ENCODE data around the gene ITPK1. TPM values are rescaled to one million over a fixed set of nuclear protein-coding genes. Genes with fewer than 3 reads are reported as not detected.

Gene ITPK1
- polyA plus RNA-seq, 2 donors, result 15.8 to 22.4 TPM

DNA sequence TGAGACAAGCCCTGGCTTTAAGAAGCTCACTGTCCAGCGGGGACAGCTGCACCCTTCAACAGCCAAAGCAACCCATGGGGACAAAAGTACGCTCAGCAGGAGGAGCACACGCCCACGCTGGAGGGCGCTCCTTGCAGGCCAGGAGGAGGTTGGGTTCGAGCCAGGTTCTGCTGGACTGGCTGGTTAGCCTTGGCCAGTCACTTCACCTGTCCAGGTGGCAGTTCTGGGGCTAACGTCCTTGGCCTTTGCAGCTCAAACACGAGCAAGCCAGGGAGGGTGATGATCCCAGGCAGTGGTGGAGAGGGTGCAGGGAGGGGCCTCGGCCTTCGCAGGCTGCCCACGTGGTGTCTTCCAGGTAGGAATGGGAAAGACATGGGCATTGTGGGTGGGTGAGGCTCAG lies 179.6 kb downstream of the ITPK1 start:
- 86 to 88% methylated on average over 11 of the region's 11 CpGs for WGBS, 2 donors
- peaks cover 0 to 4% of the 10 kb centered on the region in 2 donors for H3K4me1 ChIP-seq (ENCODE audit: control insufficient read depth in 2 of 2, insufficient read depth in 2 of 2, low read length in 1 of 2)
- no peak overlapping the region for H3K27ac ChIP-seq (ENCODE audit: low read depth in 2 of 2, low read length in 1 of 2)
- H3K27me3 ChIP-seq (ENCODE audit: control insufficient read depth in 1 of 2, insufficient read depth in 2 of 2, low read length in 2 of 2), result no peaks in the 10 kb centered on the region
- H3K4me3 ChIP-seq (ENCODE audit: low read depth in 1 of 2, low read length in 2 of 2), result no peak overlapping the region
- peaks cover 0 to 2% of the 10 kb centered on the region in 2 donors for H3K36me3 ChIP-seq (ENCODE audit: control insufficient read depth in 2 of 2, insufficient read depth in 2 of 2, low read length in 1 of 2)
- H3K9me3 ChIP-seq (ENCODE audit: control insufficient read depth in 2 of 2, insufficient read depth in 1 of 2, low read depth in 1 of 2, low read length in 1 of 2), result no peaks in the 10 kb centered on the region

DNA sequence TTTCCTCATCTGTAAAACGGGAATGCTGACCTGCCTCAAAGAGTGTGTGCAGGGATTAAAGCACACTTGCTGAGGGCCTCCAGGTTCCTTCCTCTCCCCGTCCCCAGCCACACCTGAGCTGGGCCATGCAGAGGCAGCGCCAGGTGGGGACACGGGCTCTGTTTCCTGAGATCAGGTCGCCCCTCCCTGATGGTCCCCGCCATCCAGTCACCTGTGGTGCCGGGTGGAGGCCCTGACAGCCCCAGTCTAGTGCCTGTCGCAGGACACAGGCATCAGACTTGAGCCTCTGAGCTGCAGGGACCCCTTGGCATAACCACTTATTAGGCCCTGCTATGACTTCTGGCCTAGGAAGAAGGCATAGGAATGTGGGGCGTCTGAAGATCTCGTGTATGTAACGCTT lies 180.3 kb downstream of the ITPK1 start:
- Histone ChIP-seq H3K27ac (ENCODE audit: low read depth in 2 of 2, low read length in 1 of 2) (no peak overlapping the region), H3K4me3 (ENCODE audit: low read depth in 1 of 2, low read length in 2 of 2) (no peak overlapping the region), H3K4me1 (ENCODE audit: control insufficient read depth in 2 of 2, insufficient read depth in 2 of 2, low read length in 1 of 2) (peaks cover 0 to 4% of the 10 kb centered on the region in 2 donors), H3K9me3 (ENCODE audit: control insufficient read depth in 2 of 2, insufficient read depth in 1 of 2, low read depth in 1 of 2, low read length in 1 of 2) (no peaks in the 10 kb centered on the region), H3K27me3 (ENCODE audit: control insufficient read depth in 1 of 2, insufficient read depth in 2 of 2, low read length in 2 of 2) (no peaks in the 10 kb centered on the region), H3K36me3 (ENCODE audit: control insufficient read depth in 2 of 2, insufficient read depth in 2 of 2, low read length in 1 of 2) (peaks cover 0 to 2% of the 10 kb centered on the region in 2 donors)
- WGBS, 2 donors, result 90 to 94% methylated on average over 11 of the region's 11 CpGs

DNA sequence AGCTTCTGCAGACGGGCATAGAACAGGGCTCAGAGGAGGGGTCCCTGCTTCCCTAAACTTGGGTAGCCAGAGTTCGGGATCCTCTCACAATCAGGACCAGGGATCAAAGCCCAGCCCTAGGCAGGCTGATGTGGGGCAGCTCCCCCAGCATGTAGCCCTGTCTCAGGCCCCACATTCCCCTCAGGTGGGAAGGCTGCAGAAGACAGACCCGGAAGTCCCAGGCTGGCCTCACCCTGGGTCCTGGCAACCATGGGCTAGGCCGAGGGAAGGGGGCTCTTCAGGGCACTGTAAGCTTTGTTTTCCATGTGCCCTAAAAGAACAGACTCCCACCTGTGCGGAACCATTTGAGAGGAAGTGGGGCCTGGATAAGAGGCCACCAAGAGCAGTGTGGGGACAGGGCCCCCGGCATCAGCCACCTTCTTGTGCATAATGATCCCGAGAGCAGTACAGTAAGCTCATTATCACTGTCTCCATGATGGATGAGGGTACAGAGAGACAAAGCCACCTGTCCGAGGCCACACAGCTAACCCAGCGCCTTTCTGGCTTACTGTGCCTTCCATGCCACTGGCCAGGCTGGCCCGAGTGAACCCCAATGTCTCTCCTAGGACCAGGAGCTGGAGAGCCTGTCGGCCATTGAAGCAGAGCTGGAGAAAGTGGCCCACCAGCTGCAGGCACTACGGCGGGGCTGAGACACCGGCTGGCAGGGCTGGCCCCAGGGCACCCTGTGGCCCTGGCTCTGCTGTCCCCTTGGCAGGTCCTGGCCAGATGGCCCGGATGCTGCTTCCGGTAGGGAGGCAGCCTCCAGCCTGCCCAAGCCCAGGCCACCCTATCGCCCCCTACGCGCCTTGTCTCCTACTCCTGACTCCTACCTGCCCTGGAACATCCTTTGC lies 181.3 kb downstream of the ITPK1 start:
- Histone ChIP-seq H3K4me1 (ENCODE audit: control insufficient read depth in 2 of 2, insufficient read depth in 2 of 2, low read length in 1 of 2) (peaks cover 0 to 4% of the 10 kb centered on the region in 2 donors), H3K27me3 (ENCODE audit: control insufficient read depth in 1 of 2, insufficient read depth in 2 of 2, low read length in 2 of 2) (no peaks in the 10 kb centered on the region), H3K9me3 (ENCODE audit: control insufficient read depth in 2 of 2, insufficient read depth in 1 of 2, low read depth in 1 of 2, low read length in 1 of 2) (no peaks in the 10 kb centered on the region), H3K27ac (ENCODE audit: low read depth in 2 of 2, low read length in 1 of 2) (no peak overlapping the region), H3K4me3 (ENCODE audit: low read depth in 1 of 2, low read length in 2 of 2) (no peak overlapping the region), H3K36me3 (ENCODE audit: control insufficient read depth in 2 of 2, insufficient read depth in 2 of 2, low read length in 1 of 2) (peaks cover 0 to 2% of the 10 kb centered on the region in 2 donors)
- WGBS, 2 donors, result 87 to 88% methylated on average over 19 of the region's 19 CpGs

DNA sequence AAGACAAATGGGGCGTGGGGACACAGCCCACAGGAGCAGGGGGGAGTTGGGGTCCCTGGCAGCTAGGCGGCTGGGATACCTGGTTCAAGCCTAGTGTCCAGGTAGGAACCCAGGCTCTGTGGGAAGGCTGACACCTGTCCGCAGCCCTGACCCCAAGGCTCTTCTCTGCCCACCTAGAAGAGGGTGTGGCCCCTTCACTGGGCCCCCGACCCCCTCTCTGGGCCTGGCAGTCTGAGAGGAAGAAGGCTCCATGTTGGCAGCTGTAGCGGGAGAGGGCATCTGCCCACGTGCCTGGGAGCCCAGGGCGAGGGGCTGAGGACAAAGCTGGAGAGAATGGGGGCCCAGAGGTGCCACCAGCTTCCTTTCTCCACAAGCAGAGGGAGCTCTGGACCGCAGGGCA lies 182.2 kb downstream of the ITPK1 start:
- Histone ChIP-seq H3K36me3 (ENCODE audit: control insufficient read depth in 2 of 2, insufficient read depth in 2 of 2, low read length in 1 of 2) (no peaks in the 10 kb centered on the region), H3K9me3 (ENCODE audit: control insufficient read depth in 2 of 2, insufficient read depth in 1 of 2, low read depth in 1 of 2, low read length in 1 of 2) (no peaks in the 10 kb centered on the region), H3K27me3 (ENCODE audit: control insufficient read depth in 1 of 2, insufficient read depth in 2 of 2, low read length in 2 of 2) (no peaks in the 10 kb centered on the region), H3K4me3 (ENCODE audit: low read depth in 1 of 2, low read length in 2 of 2) (no peak overlapping the region), H3K4me1 (ENCODE audit: control insufficient read depth in 2 of 2, insufficient read depth in 2 of 2, low read length in 1 of 2) (peaks cover 0 to 4% of the 10 kb centered on the region in 2 donors), H3K27ac (ENCODE audit: low read depth in 2 of 2, low read length in 1 of 2) (no peak overlapping the region)
- WGBS, 2 donors, result 82 to 90% methylated on average over 8 of the region's 8 CpGs

DNA sequence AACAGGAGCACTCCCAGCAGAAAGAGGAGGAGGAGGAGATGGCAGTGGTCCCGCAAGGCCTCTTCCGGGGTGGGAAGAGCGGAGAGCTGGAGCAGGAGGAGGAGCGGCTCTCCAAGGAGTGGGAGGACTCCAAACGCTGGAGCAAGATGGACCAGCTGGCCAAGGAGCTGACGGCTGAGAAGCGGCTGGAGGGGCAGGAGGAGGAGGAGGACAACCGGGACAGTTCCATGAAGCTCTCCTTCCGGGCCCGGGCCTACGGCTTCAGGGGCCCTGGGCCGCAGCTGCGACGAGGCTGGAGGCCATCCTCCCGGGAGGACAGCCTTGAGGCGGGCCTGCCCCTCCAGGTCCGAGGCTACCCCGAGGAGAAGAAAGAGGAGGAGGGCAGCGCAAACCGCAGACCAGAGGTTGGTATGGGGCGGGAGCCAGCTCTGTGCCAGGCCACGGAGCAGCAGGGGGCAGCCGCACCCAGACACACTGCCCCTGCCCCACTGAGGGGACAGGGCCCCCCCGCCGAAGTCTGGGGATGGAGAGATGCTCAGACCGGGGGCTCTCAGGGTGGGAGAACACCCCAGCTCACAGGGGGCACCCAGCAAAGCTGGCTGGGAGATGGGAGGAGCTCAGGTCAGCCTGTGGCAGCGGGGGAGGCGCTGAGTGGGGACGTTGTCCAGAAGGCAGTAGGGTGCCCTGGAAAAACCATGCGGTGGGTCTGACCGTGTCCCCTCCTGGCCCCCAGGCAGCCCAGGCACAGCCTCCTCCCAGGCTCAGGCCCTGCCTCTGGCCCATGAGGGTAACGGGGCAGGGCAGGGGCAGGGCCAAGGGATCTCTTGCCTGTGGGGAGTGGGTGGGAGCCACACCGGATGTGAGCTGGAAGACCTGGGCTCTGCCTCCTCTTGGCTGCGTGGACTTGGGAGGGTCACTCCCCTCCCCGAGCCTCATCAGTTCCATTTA lies 183.0 kb downstream of the ITPK1 start:
- Histone ChIP-seq H3K36me3 (ENCODE audit: control insufficient read depth in 2 of 2, insufficient read depth in 2 of 2, low read length in 1 of 2) (no peaks in the 10 kb centered on the region), H3K9me3 (ENCODE audit: control insufficient read depth in 2 of 2, insufficient read depth in 1 of 2, low read depth in 1 of 2, low read length in 1 of 2) (no peaks in the 10 kb centered on the region), H3K27me3 (ENCODE audit: control insufficient read depth in 1 of 2, insufficient read depth in 2 of 2, low read length in 2 of 2) (no peaks in the 10 kb centered on the region), H3K27ac (ENCODE audit: low read depth in 2 of 2, low read length in 1 of 2) (no peak overlapping the region), H3K4me3 (ENCODE audit: low read depth in 1 of 2, low read length in 2 of 2) (no peak overlapping the region), H3K4me1 (ENCODE audit: control insufficient read depth in 2 of 2, insufficient read depth in 2 of 2, low read length in 1 of 2) (peaks cover 0 to 4% of the 10 kb centered on the region in 2 donors)
- WGBS, 2 donors, result 85 to 86% methylated on average over 32 to 35 of the region's 35 CpGs

DNA sequence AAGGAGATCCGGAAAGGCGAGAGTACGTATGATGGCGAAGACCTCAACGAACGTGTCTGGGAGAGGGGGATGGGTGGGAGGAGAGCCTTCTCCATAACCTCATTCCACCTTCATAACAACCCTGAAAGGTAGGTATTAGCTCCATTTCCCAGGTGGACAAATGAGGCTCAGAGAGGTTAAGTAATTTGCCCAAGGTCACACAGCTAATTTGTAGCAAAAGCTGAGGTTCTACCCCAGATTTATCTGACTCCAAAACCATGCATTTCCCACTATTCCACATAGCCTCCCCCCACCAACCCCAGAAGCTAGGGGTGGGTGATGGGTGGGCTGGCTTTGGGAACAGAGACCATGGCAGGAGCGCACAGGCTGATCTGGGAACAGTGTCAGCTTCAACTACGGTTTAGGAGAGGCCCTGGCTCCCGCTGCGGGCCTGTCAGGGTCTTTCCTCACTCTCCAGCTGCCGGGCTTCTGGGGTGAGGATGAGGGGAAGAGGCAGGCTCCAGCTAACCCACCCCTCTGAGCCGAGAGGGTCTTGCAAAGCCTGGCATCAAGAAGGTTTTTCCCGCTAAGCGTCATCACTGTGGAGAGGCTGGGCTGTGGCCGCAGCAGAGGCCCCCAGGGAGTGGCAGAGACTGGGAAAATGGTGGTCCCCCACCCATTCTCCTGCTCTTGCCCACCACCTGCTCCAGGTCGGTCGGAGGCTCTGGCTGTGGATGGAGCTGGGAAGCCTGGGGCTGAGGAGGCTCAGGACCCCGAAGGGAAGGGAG lies 183.9 kb downstream of the ITPK1 start:
- WGBS, 2 donors, result 88 to 91% methylated on average over 18 of the region's 18 CpGs
- Histone ChIP-seq H3K4me1 (ENCODE audit: control insufficient read depth in 2 of 2, insufficient read depth in 2 of 2, low read length in 1 of 2) (no peaks in the 10 kb centered on the region), H3K9me3 (ENCODE audit: control insufficient read depth in 2 of 2, insufficient read depth in 1 of 2, low read depth in 1 of 2, low read length in 1 of 2) (no peaks in the 10 kb centered on the region), H3K27ac (ENCODE audit: low read depth in 2 of 2, low read length in 1 of 2) (no peak overlapping the region), H3K36me3 (ENCODE audit: control insufficient read depth in 2 of 2, insufficient read depth in 2 of 2, low read length in 1 of 2) (no peaks in the 10 kb centered on the region), H3K27me3 (ENCODE audit: control insufficient read depth in 1 of 2, insufficient read depth in 2 of 2, low read length in 2 of 2) (no peaks in the 10 kb centered on the region), H3K4me3 (ENCODE audit: low read depth in 1 of 2, low read length in 2 of 2) (no peak overlapping the region)

DNA sequence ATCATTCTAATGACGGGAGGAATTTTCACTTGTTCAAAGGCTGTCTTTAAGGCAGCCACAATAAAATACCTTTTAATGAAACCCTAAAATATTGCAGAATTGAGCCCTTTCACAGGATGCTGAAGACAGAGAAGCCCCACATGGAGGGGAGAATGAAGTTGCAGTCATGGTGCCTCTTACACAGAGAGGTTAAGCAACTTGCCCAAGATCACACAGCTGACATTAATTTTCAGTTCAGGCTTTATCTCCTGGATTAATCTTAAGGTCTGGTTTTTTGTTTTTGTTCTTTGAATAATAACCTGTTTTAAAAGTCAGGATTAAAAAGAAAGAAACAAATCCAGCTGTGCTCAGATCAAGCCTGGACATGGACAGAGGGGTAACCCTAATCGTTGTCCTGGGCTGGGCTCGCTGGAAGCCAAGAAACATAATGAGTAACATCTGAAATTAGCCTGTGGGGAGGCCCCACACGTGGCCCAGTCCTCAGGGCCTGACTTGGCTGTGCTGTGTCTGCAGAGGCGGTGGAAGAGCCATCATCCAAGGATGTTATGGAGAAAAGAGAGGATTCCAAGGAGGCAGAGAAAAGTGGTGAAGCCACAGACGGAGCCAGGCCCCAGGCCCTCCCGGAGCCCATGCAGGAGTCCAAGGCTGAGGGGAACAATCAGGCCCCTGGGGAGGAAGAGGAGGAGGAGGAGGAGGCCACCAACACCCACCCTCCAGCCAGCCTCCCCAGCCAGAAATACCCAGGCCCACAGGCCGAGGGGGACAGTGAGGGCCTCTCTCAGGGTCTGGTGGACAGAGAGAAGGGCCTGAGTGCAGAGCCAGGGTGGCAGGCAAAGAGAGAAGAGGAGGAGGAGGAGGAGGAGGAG lies 184.8 kb downstream of the ITPK1 start:
- WGBS, 2 donors, result 41 to 62% methylated on average over 8 of the region's 8 CpGs
- H3K27ac ChIP-seq (ENCODE audit: low read depth in 2 of 2, low read length in 1 of 2), result no peak overlapping the region
- no peaks in the 10 kb centered on the region for H3K36me3 ChIP-seq (ENCODE audit: control insufficient read depth in 2 of 2, insufficient read depth in 2 of 2, low read length in 1 of 2)
- no peak overlapping the region for H3K4me3 ChIP-seq (ENCODE audit: low read depth in 1 of 2, low read length in 2 of 2)
- H3K4me1 ChIP-seq (ENCODE audit: control insufficient read depth in 2 of 2, insufficient read depth in 2 of 2, low read length in 1 of 2), result no peaks in the 10 kb centered on the region
- H3K9me3 ChIP-seq (ENCODE audit: control insufficient read depth in 2 of 2, insufficient read depth in 1 of 2, low read depth in 1 of 2, low read length in 1 of 2), result no peaks in the 10 kb centered on the region
- no peaks in the 10 kb centered on the region for H3K27me3 ChIP-seq (ENCODE audit: control insufficient read depth in 1 of 2, insufficient read depth in 2 of 2, low read length in 2 of 2)

DNA sequence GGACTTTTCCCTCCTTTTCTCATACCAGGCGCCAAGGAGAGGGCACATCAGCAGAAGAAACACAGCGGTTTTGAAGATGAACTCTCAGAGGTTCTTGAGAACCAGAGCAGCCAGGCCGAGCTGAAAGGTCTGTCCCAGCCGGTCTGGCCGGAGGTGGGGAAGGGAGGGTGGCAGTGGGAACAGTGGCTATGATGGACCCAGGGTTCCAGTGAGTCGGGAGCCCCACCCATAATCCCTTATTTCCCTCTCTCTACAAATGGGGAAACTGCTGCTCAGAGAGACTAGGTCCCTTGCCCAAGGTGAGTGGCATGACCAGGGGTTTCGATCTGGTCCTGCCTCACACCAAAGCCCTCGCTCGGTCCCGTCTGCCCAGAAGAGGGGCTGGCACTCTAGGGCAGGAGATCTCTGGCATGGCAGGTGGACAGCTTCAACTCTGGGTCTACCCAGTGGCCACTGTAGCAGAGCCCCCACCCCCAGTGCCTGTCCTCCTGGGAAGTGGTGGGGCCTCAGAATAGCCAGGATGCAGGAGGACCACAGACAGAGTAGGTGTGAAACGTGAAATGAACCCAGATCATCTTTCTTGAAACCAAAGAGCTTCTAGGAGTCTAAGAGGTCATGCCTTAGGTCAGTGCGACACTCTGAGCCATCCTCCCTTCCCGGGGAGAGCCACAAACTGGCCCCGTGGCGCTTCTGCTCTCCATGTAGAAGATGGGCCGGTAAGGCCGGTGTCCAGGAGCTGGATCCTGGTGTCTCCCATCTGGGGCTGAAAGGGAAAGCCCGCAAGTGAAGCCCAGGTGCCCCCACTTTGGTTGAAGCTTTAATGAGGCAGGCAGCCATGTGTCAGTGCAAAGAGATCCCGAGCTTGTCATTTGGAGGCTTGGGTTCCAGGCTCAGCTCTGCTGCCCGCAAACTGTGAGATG lies 185.8 kb downstream of the ITPK1 start:
- no peak overlapping the region for H3K4me3 ChIP-seq (ENCODE audit: low read depth in 1 of 2, low read length in 2 of 2)
- whole genome bisulfite sequencing, 2 donors, result 88 to 90% methylated on average over 20 of the region's 20 CpGs
- no peak overlapping the region for H3K27ac ChIP-seq (ENCODE audit: low read depth in 2 of 2, low read length in 1 of 2)
- no peaks in the 10 kb centered on the region for H3K27me3 ChIP-seq (ENCODE audit: control insufficient read depth in 1 of 2, insufficient read depth in 2 of 2, low read length in 2 of 2)
- H3K9me3 ChIP-seq (ENCODE audit: control insufficient read depth in 2 of 2, insufficient read depth in 1 of 2, low read depth in 1 of 2, low read length in 1 of 2), result no peaks in the 10 kb centered on the region
- no peaks in the 10 kb centered on the region for H3K4me1 ChIP-seq (ENCODE audit: control insufficient read depth in 2 of 2, insufficient read depth in 2 of 2, low read length in 1 of 2)
- H3K36me3 ChIP-seq (ENCODE audit: control insufficient read depth in 2 of 2, insufficient read depth in 2 of 2, low read length in 1 of 2), result no peaks in the 10 kb centered on the region

Measured in esophagus (tissue), 2 donors.